Measurements from ENCODE around the gene PPIE.
A peak's percentile ranks its signal among the peaks of the same experiment; 100 is the strongest.
"Not testable (repeated sequence)": the region's sequence is repeated elsewhere in the genome, so short reads cannot be mapped to it uniquely, and the experiment has no call there.

PPIE gene

DNA sequence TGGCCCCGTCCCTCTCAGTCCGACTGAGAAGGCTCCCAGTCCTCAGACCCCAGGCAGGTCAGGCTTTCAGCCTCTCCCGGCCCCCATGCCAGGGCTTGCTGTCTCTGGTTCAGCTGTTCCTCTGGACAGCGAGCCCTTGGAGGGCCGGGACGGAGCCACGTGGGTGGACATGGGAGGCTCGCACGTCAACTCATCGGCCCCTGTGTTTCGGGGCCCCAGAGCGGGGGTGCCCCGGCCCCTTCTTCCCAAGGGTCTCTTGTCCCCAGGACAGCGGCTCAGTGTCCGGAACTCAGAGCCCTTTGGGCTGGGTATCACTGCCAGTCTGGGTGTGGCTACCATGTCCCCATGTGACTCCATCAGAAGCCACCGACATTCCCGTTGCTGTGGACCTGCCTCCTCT lies 39.2 kb downstream of the PPIE start:
- DNase-seq (ENCODE audit: low read depth) = not testable (repeated sequence)

DNA sequence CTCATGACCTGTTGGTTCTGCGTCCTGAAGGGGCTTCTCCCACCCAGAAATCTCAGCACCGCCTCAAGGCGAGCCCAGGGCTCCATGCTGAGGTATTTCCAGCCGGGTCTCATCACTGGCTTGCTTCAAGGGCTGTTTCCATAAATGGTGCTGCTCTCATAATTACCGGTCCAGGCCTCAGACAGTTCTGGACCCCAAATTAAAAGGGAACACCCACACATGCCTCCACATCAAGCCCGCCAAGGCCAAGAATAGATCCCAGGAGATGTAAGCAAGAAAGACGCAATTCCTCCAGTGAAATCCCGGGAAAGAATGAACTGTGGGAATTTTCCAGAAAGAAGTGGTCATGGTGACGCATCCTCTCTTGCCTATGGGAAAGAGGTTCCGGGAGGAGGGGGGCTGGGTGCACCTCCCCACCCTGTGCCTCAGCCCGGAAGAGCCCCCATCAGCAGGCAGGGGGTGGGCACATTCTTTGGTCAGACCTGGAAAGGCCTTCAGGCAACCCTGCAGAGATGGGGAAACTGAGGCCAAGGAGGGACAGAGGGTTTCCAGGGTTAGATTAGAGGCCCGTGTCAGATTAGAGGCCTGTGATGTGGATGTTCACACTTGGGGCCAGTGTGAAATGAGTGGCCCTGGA lies 39.9 kb downstream of the PPIE start:
- DNase-seq (ENCODE audit: low read depth) = not testable (repeated sequence)

DNA sequence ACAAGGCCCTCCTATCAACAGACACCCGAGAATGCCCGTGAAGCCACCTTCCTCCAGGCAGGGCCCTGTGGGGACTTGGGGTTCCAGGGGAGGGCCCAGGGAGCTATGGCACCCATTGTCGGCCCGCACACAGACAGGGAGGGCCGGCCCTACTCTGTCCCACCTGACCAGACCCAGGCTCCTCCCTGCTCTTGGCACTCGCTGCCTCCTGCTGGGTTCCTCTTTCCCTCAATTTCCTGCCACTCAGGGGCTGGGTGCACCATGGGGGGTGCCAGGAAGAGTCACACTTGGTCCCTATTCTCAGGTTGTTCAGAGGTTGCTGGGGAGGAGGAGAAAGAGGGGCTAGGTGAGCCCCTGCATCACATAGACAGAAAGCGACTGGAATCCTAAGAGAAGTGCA lies 40.5 kb downstream of the PPIE start:
- no peak for DNase-seq (ENCODE audit: low read depth)

DNA sequence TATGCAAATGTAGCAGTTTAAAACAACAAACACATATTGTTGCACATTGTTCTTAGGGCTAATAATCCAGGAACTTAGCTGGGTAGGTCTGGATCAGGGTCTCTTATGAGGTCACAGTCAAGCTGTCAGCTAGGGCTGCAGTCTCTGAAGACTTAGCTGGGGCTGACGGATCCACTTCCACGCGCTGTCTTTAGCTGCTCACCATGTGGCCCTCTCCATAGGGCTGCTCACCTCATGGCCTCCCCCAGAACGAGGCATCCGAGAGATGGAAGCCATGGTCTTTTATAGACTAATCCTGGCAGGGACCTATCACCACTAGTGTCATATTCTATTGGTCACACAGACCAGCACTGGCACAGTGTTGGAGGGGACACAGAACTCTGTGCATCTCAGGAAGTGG lies 41.1 kb downstream of the PPIE start:
- no peak for DNase-seq (ENCODE audit: low read depth)

DNA sequence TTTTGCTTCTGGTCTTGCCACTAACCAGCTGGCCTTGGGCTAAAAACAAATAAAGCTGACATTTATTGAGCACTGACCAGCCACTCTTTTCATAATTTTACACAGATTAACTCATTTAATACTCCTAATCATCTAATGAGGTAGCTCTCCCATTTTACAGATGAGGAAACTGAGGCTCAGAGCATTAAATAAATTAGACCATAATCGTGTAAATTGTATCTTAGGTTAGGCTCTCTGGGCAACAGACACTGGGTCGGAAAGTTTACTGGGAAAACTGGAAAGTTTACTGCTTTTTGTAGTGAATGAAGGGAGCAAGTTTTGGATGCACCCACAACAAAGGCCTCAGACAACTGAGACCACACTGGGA lies 42.6 kb downstream of the PPIE start:
- no peak for DNase-seq (ENCODE audit: low read depth)

DNA sequence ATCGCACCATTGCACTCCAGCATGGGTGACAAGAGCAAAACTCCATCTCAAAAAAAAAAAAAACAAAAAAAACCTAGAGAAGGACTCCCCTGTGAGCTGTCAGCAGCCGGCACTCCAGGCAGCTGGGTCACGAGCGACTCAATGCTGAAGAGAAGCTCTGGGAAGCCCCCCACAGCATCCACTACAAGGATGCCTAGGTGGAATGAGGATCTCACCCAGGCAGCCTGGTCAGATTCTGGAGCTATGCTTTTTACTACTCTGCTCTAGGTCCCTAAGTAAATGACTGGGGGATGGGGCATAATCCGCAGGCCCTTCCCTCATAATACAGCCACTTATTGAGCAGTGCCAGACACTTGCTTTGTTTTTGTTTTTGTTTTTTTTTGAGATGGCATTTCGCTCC lies 43.4 kb downstream of the PPIE start:
- DNase-seq (ENCODE audit: low read depth) = no peak

DNA sequence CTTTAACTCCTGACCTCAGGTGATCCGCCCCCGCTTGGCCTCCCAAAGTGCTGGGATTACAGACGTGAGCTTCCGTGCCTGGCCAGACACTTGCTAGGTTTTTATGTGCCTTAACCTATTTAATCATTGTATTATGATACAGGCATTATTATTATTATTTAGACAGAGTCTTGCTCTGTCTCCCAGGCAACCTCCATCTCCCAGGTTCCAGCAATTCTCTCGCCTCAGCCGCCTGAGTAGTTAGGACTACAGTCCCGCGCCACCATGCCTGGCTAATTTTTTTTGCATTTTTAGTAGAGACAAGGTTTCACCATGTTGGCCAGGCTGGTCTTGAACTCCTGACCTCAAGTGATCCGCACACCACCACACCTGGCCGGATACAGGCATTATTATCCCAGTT lies 44.0 kb downstream of the PPIE start:
- not testable (repeated sequence) for DNase-seq (ENCODE audit: low read depth)

DNA sequence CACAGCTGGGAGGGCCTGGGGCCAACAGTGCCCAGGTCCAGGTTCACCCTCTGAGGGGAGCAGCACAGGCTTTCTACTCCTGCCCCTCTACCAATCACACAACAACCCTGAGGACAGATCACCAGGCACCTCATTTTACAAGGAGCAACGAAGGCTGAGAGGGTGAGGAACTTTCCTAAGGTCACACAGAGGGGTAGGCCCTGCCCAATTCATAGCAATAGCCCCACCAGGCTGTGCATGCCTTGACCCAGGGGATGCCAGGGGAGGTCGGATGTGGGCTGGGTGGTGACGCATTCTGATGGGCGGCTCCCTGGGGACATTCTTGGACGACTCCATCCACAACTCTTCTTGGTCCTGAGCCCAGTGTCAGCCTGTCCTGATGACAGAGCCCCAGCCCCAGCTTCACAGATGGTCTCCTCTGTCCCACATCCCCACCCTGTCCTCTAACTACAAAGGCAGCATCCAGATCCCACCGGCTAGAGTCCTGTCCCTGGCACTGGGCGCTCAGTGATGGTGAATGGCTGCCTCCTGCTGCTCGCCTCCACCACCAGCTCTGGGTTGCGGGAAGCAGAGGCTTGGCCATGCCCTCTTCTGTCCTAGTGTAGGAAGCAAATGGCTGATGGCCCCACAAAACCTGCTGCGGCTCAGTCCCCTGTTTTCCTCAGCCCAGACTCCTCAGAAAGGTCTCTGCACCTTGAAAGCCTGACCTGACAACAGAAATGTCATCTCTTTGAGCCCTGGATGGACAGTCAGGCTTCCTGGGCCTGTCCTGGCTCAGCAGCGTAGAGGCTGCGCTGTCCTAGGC lies 47.8 kb downstream of the PPIE start:
- DNase-seq (ENCODE audit: low read depth) = not testable (repeated sequence)

DNA sequence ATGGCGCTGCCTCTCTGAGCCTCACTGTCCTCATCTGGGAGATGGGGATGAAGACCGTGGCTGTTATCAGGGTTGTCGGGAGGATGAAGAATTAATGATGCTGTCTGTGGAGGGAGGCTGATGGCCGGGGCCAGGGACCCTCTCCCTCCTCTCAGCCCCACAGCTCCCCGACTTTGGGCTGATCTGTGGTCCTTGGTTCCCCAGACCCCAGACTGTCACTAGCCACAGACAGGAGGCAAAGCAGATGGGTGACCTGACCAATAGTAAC lies 48.4 kb downstream of the PPIE start:
- not testable (repeated sequence) for DNase-seq (ENCODE audit: low read depth)

DNA sequence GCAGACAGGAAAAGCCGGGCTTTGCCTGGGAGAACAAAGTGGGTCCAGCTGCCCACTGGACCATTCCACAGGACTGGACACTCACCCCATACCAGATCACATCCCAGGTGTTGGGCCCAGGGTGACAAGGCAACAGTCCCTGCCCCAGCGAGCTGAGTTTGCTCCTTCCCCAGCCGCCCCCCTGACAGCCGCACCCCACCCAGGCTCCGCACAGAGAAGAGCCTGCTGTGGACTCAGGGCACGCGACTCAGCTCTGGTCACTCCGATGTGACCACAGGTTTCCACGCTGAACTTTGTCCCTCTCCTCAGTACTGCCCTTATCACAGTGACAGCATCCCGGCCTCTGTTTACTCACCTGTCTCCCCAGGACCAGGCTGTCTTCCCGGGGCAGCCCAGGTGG lies 48.8 kb downstream of the PPIE start:
- no peak for DNase-seq (ENCODE audit: low read depth)

DNA sequence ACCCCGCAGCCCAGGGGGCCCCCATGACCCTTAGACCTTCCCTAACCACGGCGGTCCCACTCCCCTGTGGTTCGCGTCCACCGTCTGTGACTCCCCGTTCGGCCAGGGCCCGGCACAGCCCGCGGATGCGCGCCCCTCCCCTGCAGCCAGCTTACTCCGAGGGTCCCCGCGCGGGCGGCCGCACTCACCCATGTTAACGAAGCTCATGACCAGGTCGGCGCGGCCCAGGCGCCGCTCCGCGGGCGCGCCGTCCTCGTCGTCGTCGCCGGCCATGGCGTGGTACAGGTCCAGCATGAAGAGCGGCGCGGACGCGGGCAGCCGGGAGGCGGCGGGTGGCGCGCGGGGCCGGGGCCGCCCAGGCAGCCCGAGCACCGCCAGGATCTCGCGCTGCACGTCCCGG lies 49.3 kb downstream of the PPIE start:
- not testable (repeated sequence) for DNase-seq (ENCODE audit: low read depth)

DNA sequence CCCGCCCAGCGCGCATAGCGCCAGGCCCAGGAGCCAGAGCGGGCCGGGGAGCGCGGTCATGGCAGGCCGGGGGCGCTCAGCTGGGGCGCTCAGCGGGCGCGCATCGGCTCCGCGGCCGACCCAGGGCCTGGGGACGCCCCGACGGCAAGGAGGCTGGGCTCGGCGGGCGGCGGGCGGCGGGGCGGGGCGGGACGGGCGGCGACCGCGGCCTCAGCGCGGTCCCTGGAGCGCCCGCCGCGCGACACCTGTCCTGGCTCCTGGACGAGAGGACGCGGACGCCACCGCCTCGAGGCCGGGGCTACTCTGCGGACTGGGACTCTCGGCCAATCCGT lies 49.7 kb downstream of the PPIE start:
- DNase-seq (ENCODE audit: low read depth) = no peak

DNA sequence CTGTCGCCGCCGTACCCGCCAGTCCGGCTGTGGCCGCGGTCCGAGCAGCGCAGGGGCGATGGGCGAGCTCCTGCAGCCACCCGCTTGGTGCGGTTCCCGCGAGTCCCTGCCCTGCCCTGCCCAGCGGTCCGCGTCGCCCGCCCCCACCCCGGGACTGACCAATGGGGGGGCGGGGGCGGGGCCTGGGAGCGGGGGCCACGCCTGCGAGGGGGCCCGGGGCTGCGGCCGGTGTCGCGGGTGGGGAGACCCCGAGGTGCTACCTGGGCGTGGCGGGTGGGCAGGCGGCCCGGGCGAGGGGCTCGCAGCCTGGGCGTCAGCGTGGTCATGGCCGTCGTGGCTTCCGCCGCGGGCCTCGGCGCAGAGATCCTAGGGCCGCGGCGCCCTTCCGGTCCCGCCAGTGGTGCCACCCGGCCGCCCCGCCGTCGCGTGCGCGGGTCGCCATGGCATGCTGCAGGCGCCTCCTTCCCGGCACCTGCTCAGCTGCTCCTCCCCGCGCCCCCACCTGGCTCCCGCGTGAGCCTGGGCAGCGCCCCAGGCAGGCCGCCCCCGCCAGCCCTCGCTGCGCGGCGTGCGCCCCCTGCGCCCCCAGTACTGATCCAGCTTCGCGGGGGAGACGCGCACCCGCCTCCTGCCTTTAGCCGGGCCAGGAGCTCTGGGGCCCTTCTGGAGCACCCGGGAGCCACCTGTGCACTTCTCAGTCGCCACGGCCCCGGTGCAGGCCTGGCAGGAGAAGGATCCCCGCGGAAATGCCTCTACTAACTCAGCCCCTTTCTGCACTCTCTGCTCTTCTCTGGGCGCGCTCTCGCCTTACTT lies 50.3 kb downstream of the PPIE start, which contains the start of gene BMP8B:
Gene BMP8B, minus strand, starts transcription at position 108 of the 813 bp plus-strand sequence. CDS start 380 bp downstream, outside the sequence.
- no peak for DNase-seq (ENCODE audit: low read depth)

DNA sequence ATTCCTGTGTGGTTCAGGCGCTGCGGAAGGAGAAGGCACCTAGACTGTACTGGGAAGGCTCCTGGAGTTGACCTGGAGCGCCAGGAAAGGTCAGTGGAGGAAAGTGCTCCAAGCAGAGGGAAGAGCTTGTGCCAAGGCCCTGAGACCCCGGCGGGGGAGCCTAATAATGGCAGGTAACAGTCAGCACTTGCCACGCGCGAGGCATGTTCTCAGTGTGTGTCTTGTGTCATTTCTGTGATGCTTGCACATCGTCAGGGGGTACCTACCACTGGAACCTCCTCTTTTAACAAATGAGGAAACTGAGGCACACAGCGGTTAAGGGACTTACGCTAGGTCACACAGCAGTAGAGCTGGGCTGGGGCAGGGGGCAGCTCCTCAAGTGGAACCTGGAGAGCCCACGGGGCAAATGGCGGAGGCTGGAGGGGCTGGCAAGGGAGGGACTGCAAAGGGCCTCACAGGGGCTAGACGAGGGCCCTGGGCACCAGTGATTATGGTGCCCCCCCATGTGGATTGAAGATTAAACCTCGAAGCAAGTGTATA lies 51.0 kb downstream of the PPIE start:
- DNase-seq (ENCODE audit: low read depth) = no peak

DNA sequence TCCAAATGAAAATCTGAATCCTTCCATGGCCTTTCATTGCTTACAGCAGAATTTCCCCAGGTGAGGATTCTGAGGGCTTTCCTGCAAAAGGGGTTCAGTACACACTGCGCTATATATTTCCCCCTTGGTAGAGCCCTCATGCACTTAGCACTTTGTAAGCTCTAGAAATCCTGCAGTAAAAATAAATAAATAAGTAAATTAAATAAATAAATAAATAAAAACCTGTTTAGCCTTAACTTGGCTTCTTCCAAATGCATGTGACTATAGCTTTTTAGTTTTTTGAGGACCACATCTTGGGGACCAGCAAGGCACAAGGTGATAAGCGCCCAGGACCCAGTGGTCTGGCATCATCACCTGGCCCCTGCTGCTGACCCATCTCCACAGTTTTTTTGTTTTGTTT lies 53.2 kb downstream of the PPIE start:
- no peak for DNase-seq (ENCODE audit: low read depth)

DNA sequence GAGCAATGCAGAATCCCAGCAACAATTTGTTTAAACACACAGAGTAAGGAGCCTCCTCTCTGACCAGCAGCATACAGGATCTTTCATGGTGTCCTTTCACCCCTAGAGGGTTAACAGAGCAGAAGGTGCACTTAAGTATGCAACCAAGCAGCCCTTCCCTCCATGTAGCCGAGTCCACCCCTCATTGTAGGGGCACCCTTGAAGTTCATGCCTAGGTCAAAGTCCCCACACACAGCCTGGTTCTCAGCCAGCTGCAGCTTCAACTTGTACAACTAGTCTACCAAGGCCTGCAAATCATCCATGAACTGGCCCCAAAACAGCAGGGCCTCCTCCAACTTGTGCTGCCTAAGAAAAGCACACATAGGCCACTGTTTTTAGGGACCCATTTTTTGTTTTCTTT lies 57.0 kb downstream of the PPIE start:
- no peak for DNase-seq (ENCODE audit: low read depth)

DNA sequence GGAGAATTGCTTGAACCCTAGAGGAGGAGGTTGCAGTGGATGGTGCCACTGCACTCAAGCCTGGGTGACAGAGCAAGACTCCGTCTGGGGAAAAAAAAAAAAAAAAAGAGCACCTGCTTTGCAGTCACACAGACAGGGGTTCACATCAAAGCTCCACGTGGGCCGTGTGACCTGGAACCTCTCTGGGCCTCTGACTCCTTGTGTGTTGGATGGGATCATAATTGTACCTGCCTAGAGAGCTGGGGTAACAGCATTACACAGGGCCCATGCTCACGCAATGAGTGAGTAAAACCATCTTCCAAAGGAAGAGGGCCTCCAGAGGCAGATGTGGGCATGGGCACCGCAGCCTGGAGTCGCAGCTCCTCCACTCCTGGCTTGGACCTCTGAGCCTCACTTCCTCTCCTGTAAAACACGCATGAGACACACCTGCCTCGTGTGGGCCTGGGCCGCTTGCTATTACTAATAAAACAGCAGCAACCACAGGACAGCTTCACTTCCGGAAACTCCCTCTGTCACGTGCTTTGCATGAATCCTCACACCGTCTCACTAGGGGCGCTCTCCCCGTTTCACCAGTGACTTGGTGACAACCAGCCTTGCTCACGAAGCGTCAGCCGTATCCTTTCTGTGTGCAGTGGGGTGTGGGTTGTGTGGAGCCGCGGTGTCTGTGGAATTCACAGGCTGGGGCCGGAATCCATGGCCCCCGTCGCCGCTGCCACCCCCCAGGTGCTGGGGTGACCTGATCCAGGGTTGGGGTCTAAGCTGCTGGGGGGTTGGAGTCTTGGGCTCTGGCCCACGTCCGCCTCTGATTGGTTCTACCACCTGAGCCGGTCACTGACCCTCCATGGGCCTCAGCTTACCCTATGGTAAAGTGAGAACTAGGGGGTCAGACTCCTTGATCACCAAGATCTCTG lies 60.4 kb downstream of the PPIE start:
- not testable (repeated sequence) for DNase-seq (ENCODE audit: low read depth)

DNA sequence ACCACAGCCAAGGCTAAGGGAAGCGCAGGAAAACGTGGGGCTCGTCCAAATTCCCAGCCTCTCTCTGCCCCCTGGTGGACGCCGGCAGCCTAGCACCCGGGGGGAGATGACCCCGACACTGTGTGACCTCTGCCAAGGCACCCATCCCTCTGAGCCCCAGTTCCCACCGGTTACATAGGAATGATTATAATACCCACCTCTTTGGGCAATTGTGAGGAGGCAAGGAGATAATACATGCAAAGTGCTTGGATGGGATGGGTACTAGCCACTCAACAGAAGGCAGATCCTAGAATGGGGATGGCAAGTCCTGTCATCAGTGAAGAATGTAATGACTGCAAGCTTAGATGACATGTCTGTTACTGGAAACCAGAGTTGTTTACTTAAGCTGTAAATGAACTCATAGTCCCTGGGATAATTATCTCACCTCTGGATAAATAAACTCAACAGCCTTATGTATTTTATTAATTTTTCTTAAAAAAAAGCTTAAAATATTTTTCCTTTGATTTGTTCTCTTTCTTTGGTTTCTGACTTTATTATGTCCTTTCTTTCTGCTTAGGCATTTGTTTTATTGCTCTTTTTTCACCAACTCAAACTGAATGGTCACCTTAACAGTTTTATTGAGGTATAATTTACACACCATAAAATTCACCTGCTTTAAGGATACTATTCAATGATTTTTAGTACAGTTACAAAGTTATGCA lies 61.2 kb downstream of the PPIE start:
- DNase-seq (ENCODE audit: low read depth) = peak; percentile 68

DNA sequence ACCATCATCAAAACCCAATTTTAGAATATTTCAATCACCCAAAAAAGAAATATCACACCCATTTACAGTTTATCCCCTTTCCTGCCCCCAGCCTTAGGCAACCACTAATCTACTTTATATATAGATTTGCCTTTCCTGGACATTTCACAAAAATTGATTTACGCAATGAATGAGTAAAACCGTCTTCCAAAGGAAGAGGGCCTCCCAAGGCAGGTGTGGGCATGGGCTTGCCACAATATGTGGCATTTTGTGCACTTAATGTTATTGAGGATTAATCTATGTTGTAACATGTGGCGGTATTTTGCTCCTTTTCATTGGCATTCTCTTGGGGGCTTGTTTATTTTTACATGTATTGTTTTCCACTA lies 61.8 kb downstream of the PPIE start:
- no peak for DNase-seq (ENCODE audit: low read depth)

DNA sequence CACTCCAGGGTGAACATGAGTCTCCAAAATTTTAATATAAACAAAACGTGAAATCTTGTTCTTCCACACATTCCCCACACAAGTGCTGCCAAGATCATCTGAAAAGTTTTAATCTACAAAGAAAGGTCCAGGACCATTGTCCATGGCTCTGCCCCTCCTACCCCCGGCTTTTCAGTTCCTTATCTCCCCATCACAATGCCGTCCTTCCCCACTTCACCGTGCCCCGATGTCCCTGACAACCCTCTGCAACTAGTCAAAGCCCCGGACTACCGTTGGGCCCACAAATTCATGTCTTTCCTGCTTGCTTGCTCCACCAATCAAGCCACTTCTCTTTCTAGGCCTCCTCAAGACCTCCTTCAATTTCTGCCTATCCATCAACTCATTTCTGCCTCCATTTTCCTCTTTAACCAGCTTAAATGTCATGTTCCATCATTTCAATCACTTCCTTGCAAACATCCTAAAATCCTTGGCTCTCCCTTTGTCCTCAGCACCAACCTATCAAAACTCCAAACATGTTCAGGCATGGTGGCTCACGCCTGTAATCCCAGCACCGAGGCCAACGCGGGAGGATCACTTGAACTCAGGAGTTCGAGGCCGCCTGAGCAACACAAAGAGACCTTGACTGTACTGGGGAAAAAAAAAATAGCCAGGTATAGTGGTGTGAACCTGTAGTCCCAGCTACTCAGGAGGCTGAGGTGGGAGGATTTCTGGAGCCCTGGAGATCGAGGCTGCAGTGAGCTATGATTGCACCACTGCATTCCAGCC lies 64.0 kb downstream of the PPIE start:
- DNase-seq (ENCODE audit: low read depth) = no peak

DNA sequence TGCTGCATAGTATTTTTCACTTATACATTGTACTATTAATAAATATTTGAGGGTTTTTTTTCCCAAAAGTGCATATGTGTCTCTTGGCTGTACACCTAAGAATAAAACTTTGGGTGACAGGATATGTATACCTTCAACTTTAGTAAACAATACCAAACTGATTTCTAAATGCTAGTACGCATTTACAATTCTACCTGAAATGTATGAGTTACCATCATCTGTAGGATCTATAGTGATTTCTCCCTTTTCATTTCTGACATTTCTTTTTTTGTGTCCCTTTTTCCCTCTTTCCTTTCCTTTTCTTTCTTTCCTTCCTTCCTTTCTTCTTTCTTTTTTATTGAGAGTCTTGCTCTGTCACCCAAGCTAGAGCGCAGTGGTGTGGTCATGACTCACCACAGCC lies 66.7 kb downstream of the PPIE start:
- DNase-seq (ENCODE audit: low read depth) = no peak
